Ascending aorta (tissue), 2 donors: ENCODE measurements around the gene PDE3A. TPM values are rescaled to one million over a fixed set of nuclear protein-coding genes. Genes with fewer than 3 reads are reported as not detected.
"Not testable (repeated sequence)": the region's sequence is repeated elsewhere in the genome, so short reads cannot be mapped to it uniquely, and the experiment has no call there.

Source experiments
- DNase-seq, 2 donors: peaks; one replicate each; pipeline ENCODE4 v3.0.0-alpha.2; 2019; ENCODE audit warnings: low spot score in 2 of 2
- H3K27ac ChIP-seq, 2 donors: fragments of 200-600 bp; sonication (generic); one replicate each; pipeline ENCODE4 v1.5.1; 2016 to 2017; ENCODE audit warnings: mild to moderate bottlenecking in 1 of 2
- H3K27me3 ChIP-seq: fragments of 200-600 bp; sonication (generic); one replicate; pipeline ENCODE4 v1.5.1; 2017
- H3K36me3 ChIP-seq, 2 donors: fragments of 200-600 bp; sonication (generic); one replicate each; pipeline ENCODE4 v1.5.1; 2016
- H3K4me1 ChIP-seq, 2 donors: fragments of 200-600 bp; sonication (generic); one replicate each; pipeline ENCODE4 v1.5.1; 2016 to 2017; ENCODE audit warnings: mild to moderate bottlenecking in 1 of 2
- H3K4me3 ChIP-seq, 2 donors: fragments of 200-600 bp; sonication (generic); one replicate each; pipeline ENCODE4 v1.5.1; 2016 to 2017; ENCODE audit warnings: mild to moderate bottlenecking in 1 of 2
- H3K9me3 ChIP-seq, 2 donors: fragments of 200-600 bp; sonication (generic); one replicate each; pipeline ENCODE4 v1.5.1; 2016
- intact Hi-C: fragments of 100-400 bp; cut with DNase I; formaldehyde crosslinking; loops from one replicate; pipeline ENCODE4 v1.15.1; 2023
- total RNA-seq: library from RNA; depleted of rRNA; stranded (reverse); fragments of >200 nt; gene quantifications from one replicate; pipeline ENCODE4 v1.1.0, GENCODE V29; 2016
- TF ChIP-seq, protein P1 (sequence below), 3 experiments: fragments of 200-600 bp in 2 of 3; fragments of 450-650 bp in 1 of 3; sonication (generic) in 2 of 3; IDR thresholded peaks; one replicate each; pipeline ENCODE4 v1.5.1; 2016 to 2019; ENCODE audit warnings: antibody characterized with exemption in 3 of 3, mild to moderate bottlenecking in 1 of 3, moderate library complexity in 1 of 3

Gene PDE3A
- total RNA-seq, 1 donor from 2014 or later, result 33.7 TPM

DNA sequence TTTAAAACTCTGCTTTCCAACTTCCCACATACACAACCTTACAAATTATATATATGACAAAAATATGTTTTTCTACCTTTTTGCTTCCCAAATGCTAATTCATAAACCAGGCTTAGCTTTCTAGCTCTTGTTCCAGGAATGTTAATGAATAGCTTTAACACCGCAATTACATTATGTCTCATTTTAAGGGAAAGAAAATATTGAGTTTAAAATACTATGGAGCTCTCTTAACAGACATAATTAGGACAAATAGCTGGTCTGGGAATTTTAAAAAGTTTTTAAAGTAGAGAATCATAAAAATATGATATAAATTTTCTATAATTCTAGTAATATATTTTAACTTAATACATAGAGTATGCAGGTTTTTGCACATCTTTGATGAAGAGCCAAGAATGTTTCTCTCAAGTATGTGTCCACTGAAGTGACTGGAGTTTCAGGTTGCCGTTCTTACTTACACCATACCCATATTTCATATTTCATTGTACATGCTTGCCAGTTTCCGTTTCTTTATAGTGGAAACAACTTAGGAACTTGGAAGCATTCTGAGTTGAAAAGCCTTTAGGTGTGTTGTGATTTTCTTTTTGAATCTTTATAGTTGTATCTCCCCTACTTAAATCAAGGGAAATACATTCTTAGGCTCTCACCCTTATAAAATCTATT lies 236.2 kb downstream of the PDE3A start:
- Histone ChIP-seq H3K27ac (peak overlapping the region; percentile 68 to 86), H3K4me1 (peaks cover 0 to 28% of the 10 kb centered on the region in 2 donors)
- intact Hi-C loops, result loop anchor here (5.0 to 10.0 kb wide), 5 partner anchors 142 to 950 kb away; no protein-coding TSS in a partner anchor

DNA sequence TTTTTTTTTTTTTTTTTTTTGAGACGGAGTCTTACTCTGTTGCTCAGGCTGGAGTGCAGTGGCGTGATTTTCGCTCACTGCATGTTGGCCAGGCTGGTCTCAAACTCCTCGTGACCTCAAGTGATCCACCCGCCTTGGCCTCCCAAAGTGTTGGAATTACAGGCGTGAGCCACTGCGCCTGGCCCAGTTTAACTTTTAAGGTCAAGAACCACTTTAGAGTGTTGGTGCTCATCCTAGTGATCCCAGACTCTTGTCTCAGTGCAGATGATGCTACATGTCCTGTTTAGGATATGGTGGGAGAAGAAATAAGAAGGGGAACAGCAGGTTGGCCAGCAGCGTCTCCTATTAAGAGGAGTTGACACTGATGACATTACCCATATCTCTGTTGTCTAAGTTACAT lies 246.7 kb downstream of the PDE3A start:
- H3K9me3 ChIP-seq, H3K27ac ChIP-seq, intact Hi-C loops, H3K4me1 ChIP-seq, DNase-seq, H3K4me3 ChIP-seq, H3K27me3 ChIP-seq: not testable (repeated sequence)
- H3K36me3 ChIP-seq, result peaks cover 6 to 17% of the 10 kb centered on the region in 2 donors

More for the DNA sequence above, 236.2 kb downstream of the PDE3A start:
- no peaks in the 10 kb centered on the region for H3K27me3 ChIP-seq
- no peaks in the 10 kb centered on the region for H3K36me3 ChIP-seq
- TF ChIP-seq, protein P1, sequence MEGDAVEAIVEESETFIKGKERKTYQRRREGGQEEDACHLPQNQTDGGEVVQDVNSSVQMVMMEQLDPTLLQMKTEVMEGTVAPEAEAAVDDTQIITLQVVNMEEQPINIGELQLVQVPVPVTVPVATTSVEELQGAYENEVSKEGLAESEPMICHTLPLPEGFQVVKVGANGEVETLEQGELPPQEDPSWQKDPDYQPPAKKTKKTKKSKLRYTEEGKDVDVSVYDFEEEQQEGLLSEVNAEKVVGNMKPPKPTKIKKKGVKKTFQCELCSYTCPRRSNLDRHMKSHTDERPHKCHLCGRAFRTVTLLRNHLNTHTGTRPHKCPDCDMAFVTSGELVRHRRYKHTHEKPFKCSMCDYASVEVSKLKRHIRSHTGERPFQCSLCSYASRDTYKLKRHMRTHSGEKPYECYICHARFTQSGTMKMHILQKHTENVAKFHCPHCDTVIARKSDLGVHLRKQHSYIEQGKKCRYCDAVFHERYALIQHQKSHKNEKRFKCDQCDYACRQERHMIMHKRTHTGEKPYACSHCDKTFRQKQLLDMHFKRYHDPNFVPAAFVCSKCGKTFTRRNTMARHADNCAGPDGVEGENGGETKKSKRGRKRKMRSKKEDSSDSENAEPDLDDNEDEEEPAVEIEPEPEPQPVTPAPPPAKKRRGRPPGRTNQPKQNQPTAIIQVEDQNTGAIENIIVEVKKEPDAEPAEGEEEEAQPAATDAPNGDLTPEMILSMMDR (IDR thresholded peaks at IDR 0.05), result no peak
- H3K4me3 ChIP-seq, result no peak overlapping the region
- no peaks in the 10 kb centered on the region for H3K9me3 ChIP-seq
- no peak for DNase-seq

DNA sequence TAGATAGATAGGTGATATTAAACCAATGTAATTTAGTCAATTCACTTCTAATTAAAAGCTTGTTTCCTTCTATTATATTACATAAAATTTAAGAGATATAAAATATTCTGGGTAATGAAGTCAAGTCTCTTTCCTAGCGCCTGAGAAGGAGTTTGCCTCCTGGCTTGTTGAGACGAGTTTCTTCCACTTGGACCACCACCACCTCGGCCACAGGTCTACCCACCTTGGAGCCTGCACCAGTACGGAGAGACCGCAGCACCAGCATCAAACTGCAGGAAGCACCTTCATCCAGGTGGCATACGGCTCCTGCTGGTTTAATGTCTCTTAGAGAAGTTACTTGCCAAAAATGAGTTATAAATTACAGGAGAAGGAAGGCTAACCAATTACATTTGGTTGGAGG lies 247.8 kb downstream of the PDE3A start:
- Histone ChIP-seq H3K9me3 (no peaks in the 10 kb centered on the region), H3K4me1 (peaks cover 0 to 2% of the 10 kb centered on the region in 2 donors), H3K36me3 (peaks cover 6 to 18% of the 10 kb centered on the region in 2 donors), H3K27ac (no peak overlapping the region), H3K4me3 (no peak overlapping the region), H3K27me3 (no peaks in the 10 kb centered on the region)
- intact Hi-C loops, result no loop called here
- TF ChIP-seq, protein P1 (IDR thresholded peaks at IDR 0.05), result no peak
- DNase-seq, result no peak

DNA sequence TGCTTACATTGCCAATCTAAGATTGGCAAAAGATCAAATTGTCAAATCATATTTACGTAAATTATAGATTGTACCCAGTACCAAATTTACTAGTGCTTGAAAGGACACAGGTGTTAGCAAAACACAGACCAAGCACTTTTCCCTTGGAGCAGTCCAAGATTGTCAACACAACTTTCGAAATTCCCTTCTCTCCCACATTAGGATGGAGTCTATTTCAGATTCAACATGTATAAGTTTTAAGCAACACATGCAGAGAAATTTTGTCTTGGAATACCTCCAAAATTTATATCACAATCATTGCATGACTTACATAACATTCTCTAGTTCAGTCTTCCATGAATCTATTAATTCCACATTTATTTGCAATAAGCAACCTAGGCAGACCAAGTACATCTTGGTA lies 251.9 kb downstream of the PDE3A start:
- Histone ChIP-seq H3K36me3 (peaks cover 3 to 37% of the 10 kb centered on the region in 2 donors), H3K9me3 (no peaks in the 10 kb centered on the region), H3K27ac (no peak overlapping the region), H3K27me3 (no peaks in the 10 kb centered on the region), H3K4me1 (no peaks in the 10 kb centered on the region), H3K4me3 (no peak overlapping the region)
- TF ChIP-seq, protein P1 (IDR thresholded peaks at IDR 0.05), result no peak
- no peak for DNase-seq
- intact Hi-C loops, result no loop called here

DNA sequence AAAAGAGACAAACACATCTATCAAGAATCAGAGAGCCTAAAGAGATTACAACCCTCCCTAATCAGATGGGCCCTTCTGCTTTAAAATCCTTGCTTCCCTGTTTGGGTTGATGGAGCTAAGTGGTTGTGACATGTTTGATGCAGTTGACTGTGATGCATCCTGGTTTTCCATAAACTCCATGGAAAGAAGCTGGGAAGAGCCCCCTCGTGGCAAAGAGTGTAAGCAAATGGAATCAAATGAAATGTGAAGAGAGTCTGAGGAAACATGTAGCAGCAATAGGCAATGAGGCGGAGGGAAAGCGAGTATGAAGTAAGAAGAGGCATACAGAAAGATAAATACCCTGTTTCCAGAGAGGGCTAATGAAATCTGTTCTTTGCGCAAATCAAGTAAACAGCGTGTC lies 256.4 kb downstream of the PDE3A start:
- H3K27ac ChIP-seq, result no peak overlapping the region
- H3K4me3 ChIP-seq, result no peak overlapping the region
- H3K27me3 ChIP-seq, result no peaks in the 10 kb centered on the region
- H3K9me3 ChIP-seq, result no peaks in the 10 kb centered on the region
- H3K4me1 ChIP-seq, result peaks cover 0 to 24% of the 10 kb centered on the region in 2 donors
- no peak for DNase-seq
- peaks cover 0 to 20% of the 10 kb centered on the region in 2 donors for H3K36me3 ChIP-seq
- TF ChIP-seq, protein P1 (IDR thresholded peaks at IDR 0.05), result peak in 2 of 3 experiments; percentile 11 to 14
- intact Hi-C loops, result no loop called here

DNA sequence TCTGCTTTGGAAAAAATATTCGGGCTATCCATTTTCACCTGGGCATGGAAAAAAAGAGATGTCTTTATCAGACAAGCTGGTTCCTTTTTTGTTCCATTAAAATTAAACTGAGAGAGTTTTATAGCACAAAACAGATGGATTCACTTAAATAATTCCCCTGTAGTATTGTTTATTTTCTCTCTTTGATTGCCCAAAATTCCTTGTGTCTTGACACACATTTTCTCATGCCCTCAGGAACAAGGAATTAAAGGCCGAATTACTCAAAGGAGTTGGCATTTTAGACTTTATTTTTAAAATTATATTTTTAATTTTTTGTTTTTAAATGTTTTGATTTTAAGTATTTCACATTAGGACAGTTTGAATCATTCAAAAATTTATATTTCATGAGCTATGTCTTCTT lies 257.2 kb downstream of the PDE3A start:
- intact Hi-C loops, result no loop called here
- H3K4me3 ChIP-seq, result no peak overlapping the region
- no peak overlapping the region for H3K27ac ChIP-seq
- peaks cover 0 to 20% of the 10 kb centered on the region in 2 donors for H3K36me3 ChIP-seq
- TF ChIP-seq, protein P1 (IDR thresholded peaks at IDR 0.05), result no peak
- no peak for DNase-seq
- no peaks in the 10 kb centered on the region for H3K27me3 ChIP-seq
- no peaks in the 10 kb centered on the region for H3K9me3 ChIP-seq
- H3K4me1 ChIP-seq, result peaks cover 0 to 30% of the 10 kb centered on the region in 2 donors
